ENCODE results near the gene S100Z. TPM values are rescaled to one million over a fixed set of nuclear protein-coding genes. Genes with fewer than 3 reads are reported as not detected.

Gene S100Z
- total and polyA plus RNA-seq, 2 of the 8 experiments (the other 6 are each of a cell fraction or from before 2014, with no cell fraction given), result 0.30 TPM; not detected in 1

DNA sequence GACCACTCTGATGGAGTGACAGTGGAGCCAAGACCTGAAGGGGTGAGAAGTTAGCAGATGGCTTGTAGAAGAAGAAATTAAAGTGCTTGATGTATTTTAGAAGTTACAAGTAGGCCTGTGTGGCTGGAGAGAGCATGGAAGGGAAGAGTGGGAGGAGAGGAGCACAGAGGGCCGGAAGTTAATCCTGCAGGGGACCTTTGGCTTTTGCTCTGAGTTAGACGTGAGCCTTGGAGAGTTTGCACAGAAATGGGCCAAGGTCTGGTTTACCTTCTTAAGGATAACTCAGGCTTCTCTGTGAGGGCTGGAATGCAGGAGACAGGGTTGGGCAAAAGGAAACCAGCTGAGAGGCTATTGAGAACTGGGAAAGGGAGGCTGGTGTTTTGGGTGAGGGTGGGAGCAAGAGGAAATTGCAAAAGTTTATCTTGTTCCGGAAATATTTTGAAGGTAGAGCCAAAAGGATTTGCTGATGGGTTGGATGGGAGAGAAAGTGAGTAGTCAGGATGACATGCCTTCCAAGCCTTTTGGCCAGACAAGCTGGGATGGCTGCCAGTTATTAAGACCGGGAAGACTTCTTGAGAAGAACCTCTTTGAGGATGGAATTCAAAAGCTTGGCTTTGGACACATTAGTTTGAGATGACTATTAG is 48.5 kb upstream of the S100Z start:
- Histone ChIP-seq H3K4me1 (replicated peaks in 1 of 4; ENCODE audit: control insufficient read depth in 3 of 4, insufficient read depth in 4 of 4, low read length in 3 of 4) (peaks cover 4 to 7% (median 5%) of the 10 kb centered on the region in 4 experiments; a peak in 5 of 7 replicates), H2BK15ac (ENCODE audit: low read length) (no peak overlapping the region), H3K14ac (ENCODE audit: insufficient read length) (no peak overlapping the region), H4K8ac (ENCODE audit: extremely low read depth, insufficient read depth, low read length) (no peak overlapping the region), H3K4me3 (ENCODE audit: extremely low read depth in 1 of 4, insufficient read depth in 2 of 4, low read depth in 3 of 4, low read length in 4 of 4) (no peak overlapping the region), H4K20me1 (replicated peaks in 1 of 2; ENCODE audit: control insufficient read depth in 1 of 2, insufficient read depth in 2 of 2, low read length in 2 of 2) (no peaks in the 10 kb centered on the region), H2BK20ac (ENCODE audit: low read length) (0 out of 2 replicates have a peak overlapping the region, but pooled peaks have one; percentile 72), H2BK5ac (ENCODE audit: low read depth, low read length) (peak overlapping the region; percentile 26; the same call in 1 of the 2 replicates), H3K79me2 (ENCODE audit: control insufficient read depth in 1 of 2, insufficient read depth in 2 of 2, low read length in 2 of 2) (no peaks in the 10 kb centered on the region), H3K27ac (ENCODE audit: low read depth, low read length) (no peak overlapping the region), H3K23me2 (ENCODE audit: low read depth, low read length) (no peaks in the 10 kb centered on the region; the same call in none of the 2 replicates), H2BK12ac (ENCODE audit: low read depth, low read length) (no peak overlapping the region), H4K91ac (replicated peaks; ENCODE audit: insufficient read length, low read length) (no peak overlapping the region), H3K18ac (ENCODE audit: extremely low read depth, low read length) (no peak overlapping the region), H3K27me3 (replicated peaks in 1 of 4; ENCODE audit: control insufficient read depth in 3 of 4, extremely low read depth in 1 of 4, insufficient read depth in 3 of 4, low read length in 3 of 4) (no peaks in the 10 kb centered on the region; a peak in 1 of 7 replicates), H3K9me3 (ENCODE audit: insufficient read depth in 2 of 2, low read depth in 1 of 2, low read length in 1 of 2) (no peaks in the 10 kb centered on the region), H3K79me1 (ENCODE audit: low read depth, low read length) (no peaks in the 10 kb centered on the region), H2AK5ac (ENCODE audit: low read depth, low read length) (no peak overlapping the region), H3K56ac (replicated peaks; ENCODE audit: insufficient read length, low read depth, low read length) (no peak overlapping the region), H3K36me3 (ENCODE audit: control insufficient read depth in 2 of 4, insufficient read depth in 4 of 4, low read length in 3 of 4) (no peaks in the 10 kb centered on the region), H3K23ac (ENCODE audit: insufficient read length) (no peak overlapping the region), H3K4me2 (ENCODE audit: insufficient read depth in 1 of 2, low read depth in 2 of 2, low read length in 2 of 2) (no peak overlapping the region), H3K4ac (replicated peaks; ENCODE audit: insufficient read length, low read depth, low read length) (no peak overlapping the region), H3K9ac (replicated peaks in 1 of 4; ENCODE audit: extremely low read depth in 1 of 4, low read depth in 3 of 4, low read length in 3 of 4) (no peak overlapping the region), H2BK120ac (replicated peaks; ENCODE audit: low read depth, low read length) (no peak overlapping the region), H2AFZ (ENCODE audit: low read length) (no peak overlapping the region), H4K5ac (ENCODE audit: insufficient read length, low read depth, low read length) (no peak overlapping the region)
- CTCF ChIA-PET (ENCODE audit: partially characterized antibody), result interaction anchor here (1.3 kb wide), 1 partner anchor 18 kb away, joined by 3 read pairs; the partner anchor contains the start of gene F2RL1
- POLR2A ChIA-PET (ENCODE audit: partially characterized antibody), result interaction anchor here (11.5 kb wide), 1 partner anchor 17 kb away, joined by 131 read pairs; the partner anchor contains the start of gene F2RL1
- 89% methylated on average over 4 of the region's 4 CpGs; no CpG with 5 or more reads in 1 of the 2 experiments for WGBS, 2 experiments (ENCODE audit: extremely low coverage in 1 of 2, insufficient coverage in 1 of 2, insufficient read length in 1 of 2, insufficient replicate concordance in 2 of 2, low coverage in 1 of 2, low lambda C conversion rate in 2 of 2, missing lambda C conversion rate in 1 of 2)
- no peak for DNase-seq (ENCODE audit: low read depth in 1 of 2, low spot score in 2 of 2)
- TF ChIP-seq KDM5A (IDR thresholded peaks at IDR 0.05; ENCODE audit: low read length), result no peak
- no peak for TF ChIP-seq SP2 (IDR thresholded peaks at IDR 0.05; ENCODE audit: low read length)
- TF ChIP-seq HDAC2 (IDR thresholded peaks at IDR 0.05; ENCODE audit: borderline replicate concordance in 1 of 2, low read depth in 2 of 2, low read length in 2 of 2), result no peak
- TF ChIP-seq POLR2A (IDR thresholded peaks at IDR 0.05; ENCODE audit: control extremely low read depth in 1 of 2, low read depth in 2 of 2, low read length in 2 of 2), result no peak
- no peak for TF ChIP-seq EP300 (IDR thresholded peaks at IDR 0.05; ENCODE audit: borderline replicate concordance in 1 of 2, low read depth in 2 of 2, low read length in 2 of 2)
- TF ChIP-seq BACH1 (IDR thresholded peaks at IDR 0.05; ENCODE audit: low read length), result no peak
- no peak for FAIRE-seq
